Left ventricle myocardium inferior (tissue), 1 donor: ENCODE results near the gene PSAPL1. TPM values are rescaled to one million over a fixed set of nuclear protein-coding genes. Genes with fewer than 3 reads are reported as not detected.

ENCODE experiments used
- DNase-seq: peaks from one replicate; pipeline ENCODE4 v3.0.0-alpha.2; 2020
- H3K27ac ChIP-seq: fragments of 200-600 bp; replicated peaks from 2 replicates; pipeline ENCODE4 v1.8.0; 2021
- H3K27me3 ChIP-seq: fragments of 200-600 bp; 2 replicates; pipeline ENCODE4 v1.8.0; 2021; ENCODE audit warnings: low read depth
- H3K36me3 ChIP-seq: fragments of 200-600 bp; 2 replicates; pipeline ENCODE4 v1.8.0; 2021
- H3K4me1 ChIP-seq: fragments of 200-600 bp; 2 replicates; pipeline ENCODE4 v1.8.0; 2021
- H3K4me3 ChIP-seq: fragments of 200-600 bp; 2 replicates; pipeline ENCODE4 v1.8.0; 2021; ENCODE audit warnings: mild to moderate bottlenecking, moderate library complexity
- H3K9me3 ChIP-seq: fragments of 200-600 bp; replicated peaks from 2 replicates; pipeline ENCODE4 v1.8.0; 2021
- intact Hi-C: fragments of 100-400 bp; cut with micrococcal nuclease; formaldehyde crosslinking; loops from one replicate; pipeline ENCODE4 v1.11.0; 2022
- total RNA-seq: library from RNA; stranded (reverse); fragmentation: NEBNext Ultra II Directional; extraction: Animal tissue kit (Norgen Biotek cat#: 25700); gene quantifications from one replicate; pipeline ENCODE4 v1.2.1, GENCODE V29; 2021
- TF ChIP-seq, protein P1 (sequence below): fragments of 200-600 bp; IDR thresholded peaks from 2 replicates; pipeline ENCODE4 v1.8.0; 2021; ENCODE audit warnings: antibody characterized with exemption, mild to moderate bottlenecking, borderline replicate concordance
- donor health status: DM: no; HTN: yes; CAD: no; lungs with severe emphysema.

Gene PSAPL1
- total RNA-seq, 1 donor from 2014 or later, result not detected

DNA sequence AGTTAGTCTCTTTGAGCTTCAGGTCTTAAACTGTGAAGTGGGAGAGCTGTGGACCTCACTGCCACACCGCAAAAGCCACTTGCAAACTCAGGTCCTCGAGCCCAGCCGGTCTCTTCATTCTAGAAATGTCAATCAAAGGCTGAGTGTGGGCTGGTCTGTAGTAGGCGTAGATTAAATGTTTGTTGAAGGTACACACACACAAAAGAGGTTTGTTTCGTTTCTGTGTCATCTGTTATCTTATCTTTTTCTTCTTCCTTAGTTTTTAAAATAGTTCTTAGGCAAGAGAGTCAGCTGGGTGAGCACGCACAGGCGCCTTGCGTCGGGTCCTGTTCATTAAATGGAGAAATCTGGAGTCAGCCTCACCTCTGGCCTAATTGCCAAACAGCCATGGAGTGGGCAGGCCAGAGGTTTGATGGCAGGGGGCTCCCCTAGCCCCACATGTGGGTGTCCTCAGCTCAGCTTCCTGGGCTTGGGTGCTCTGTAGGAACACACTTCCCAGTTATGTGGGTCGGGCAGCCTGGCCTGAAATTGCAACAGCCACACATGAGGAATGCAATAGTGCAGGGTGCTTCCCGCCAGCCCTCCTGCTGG, 836 bp upstream of the PSAPL1 start:
- Histone ChIP-seq H3K4me1 (peaks cover 9% of the 10 kb centered on the region), H3K27ac (no peak overlapping the region), H3K36me3 (no peaks in the 10 kb centered on the region), H3K9me3 (peaks cover 8% of the 10 kb centered on the region), H3K4me3 (no peak overlapping the region), H3K27me3 (peaks cover 20% of the 10 kb centered on the region)
- TF ChIP-seq, protein P1, sequence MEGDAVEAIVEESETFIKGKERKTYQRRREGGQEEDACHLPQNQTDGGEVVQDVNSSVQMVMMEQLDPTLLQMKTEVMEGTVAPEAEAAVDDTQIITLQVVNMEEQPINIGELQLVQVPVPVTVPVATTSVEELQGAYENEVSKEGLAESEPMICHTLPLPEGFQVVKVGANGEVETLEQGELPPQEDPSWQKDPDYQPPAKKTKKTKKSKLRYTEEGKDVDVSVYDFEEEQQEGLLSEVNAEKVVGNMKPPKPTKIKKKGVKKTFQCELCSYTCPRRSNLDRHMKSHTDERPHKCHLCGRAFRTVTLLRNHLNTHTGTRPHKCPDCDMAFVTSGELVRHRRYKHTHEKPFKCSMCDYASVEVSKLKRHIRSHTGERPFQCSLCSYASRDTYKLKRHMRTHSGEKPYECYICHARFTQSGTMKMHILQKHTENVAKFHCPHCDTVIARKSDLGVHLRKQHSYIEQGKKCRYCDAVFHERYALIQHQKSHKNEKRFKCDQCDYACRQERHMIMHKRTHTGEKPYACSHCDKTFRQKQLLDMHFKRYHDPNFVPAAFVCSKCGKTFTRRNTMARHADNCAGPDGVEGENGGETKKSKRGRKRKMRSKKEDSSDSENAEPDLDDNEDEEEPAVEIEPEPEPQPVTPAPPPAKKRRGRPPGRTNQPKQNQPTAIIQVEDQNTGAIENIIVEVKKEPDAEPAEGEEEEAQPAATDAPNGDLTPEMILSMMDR, result no peak
- intact Hi-C loops, result no loop called here
- DNase-seq, result no peak

DNA sequence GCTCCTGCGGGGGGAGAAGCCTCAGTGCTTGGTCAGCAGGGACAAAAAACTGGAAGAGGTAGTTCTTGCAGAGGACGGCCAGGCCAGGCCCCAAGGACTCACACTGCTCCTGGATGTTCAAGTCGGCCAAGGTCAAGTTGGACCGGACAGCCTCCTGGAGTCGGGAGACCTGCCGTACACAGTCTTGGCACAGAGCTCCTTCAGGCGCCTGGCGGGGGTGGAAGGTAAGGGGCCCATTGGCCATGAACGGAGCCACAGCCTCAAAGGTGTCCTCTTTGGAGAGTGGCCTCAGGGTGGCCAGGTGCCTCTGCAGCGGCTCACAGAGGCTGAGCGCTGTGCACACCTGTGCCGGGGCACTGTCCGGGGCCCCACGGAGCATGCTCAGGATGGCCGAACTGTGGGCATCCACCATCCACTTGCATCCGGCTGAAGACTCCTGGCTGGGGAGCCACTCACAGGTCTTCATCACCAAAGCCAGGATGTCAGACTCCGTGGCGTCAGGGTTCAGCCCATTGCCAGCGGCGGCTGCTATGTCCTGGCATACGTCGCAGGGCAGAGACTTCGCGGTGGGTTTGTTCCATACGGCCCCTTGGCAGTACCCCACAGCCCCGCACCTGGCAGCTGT, 477 bp downstream of the PSAPL1 start:
- Histone ChIP-seq H3K9me3 (peaks cover 4% of the 10 kb centered on the region), H3K4me1 (peaks cover 12% of the 10 kb centered on the region), H3K27me3 (peaks cover 7% of the 10 kb centered on the region), H3K4me3 (no peak overlapping the region), H3K36me3 (no peaks in the 10 kb centered on the region), H3K27ac (no peak overlapping the region)
- TF ChIP-seq, protein P1, result no peak
- intact Hi-C loops, result no loop called here
- no peak for DNase-seq

DNA sequence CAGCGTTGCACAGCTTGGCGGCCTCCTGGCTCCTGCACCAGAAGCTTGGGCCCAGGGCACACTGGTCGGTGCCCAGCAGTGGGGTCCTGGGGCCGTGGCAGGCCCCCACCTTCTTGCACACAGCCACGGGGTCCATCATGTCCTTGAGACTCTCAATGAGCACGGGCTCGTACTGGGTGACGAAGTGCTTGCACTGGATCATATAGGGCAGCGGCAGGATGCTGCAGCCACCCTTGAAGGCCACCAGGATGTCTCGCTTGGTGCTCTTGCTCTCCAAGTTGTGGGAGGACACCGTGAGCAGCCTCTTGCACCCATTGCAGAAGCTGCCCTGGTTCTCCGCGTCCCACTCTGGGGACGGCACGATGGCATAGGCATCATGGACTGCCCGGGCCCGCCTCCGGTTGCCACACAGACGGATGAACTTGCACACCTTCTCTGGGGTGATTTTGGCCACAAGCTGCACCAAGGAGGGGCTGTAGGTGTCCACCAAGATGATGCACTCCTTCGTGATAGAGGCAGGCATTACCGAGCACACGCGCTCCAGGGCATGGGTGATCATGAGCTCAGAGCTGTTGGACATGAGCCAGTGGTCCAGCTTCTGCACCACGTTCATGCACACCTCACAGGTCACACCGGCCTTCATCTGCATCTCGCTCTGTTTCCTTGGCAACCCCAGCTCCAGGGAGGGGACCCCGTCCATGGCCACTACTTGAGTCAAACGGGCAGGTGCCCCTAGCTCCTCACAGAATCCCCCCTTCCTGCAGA, 1.2 kb downstream of the PSAPL1 start:
- Histone ChIP-seq H3K36me3 (no peaks in the 10 kb centered on the region), H3K4me3 (no peak overlapping the region), H3K27ac (no peak overlapping the region), H3K4me1 (peaks cover 12% of the 10 kb centered on the region), H3K9me3 (no peaks in the 10 kb centered on the region), H3K27me3 (peaks cover 7% of the 10 kb centered on the region)
- intact Hi-C loops, result no loop called here
- DNase-seq, result no peak
- TF ChIP-seq, protein P1, result no peak

DNA sequence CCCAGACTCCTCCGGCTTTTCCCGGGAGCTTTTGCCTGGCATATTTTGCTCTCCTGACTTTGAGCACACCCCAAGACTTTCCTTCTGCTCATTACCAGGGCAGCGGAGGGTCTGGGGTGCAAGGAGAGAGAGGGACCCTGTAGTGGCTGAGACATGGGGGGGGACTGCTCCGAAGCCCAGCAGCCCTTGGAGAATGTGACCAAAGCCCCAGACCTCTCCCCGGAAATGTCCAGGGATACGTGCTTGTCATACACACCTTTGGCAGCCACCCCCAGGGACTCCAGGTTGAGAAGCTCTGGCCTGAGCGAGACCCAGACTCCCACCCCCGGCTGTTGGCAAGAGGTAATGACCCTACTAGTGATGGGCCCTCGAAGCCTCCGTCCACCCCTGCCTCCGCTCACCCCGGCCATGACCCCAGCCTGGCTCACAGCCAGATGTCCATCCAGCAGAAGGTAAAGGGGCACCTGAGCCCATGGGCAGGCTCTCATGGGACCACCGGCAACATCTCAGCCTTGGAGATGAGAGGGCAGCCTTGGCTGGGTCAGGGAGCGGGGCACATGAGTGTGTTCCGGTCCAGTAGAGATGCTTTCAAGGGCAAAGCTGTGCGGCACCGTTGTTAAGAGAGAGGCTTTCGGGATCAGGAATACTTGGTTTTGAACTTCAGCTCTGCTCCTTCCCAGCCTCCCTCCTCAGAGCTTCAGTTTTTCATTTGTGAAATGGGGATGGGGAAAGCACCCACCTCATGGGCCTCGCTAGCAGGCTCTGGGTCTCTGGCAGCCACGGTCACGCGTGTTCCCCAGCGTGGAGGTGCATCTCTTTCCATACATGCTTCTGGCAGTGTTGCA, 2.0 kb downstream of the PSAPL1 start:
- Histone ChIP-seq H3K9me3 (no peaks in the 10 kb centered on the region), H3K4me3 (no peak overlapping the region), H3K36me3 (no peaks in the 10 kb centered on the region), H3K27ac (no peak overlapping the region), H3K4me1 (peaks cover 12% of the 10 kb centered on the region), H3K27me3 (peaks cover 7% of the 10 kb centered on the region)
- intact Hi-C loops, result no loop called here
- TF ChIP-seq, protein P1, result no peak
- DNase-seq, result no peak
